Measurements from ENCODE around the gene MAP2K7.

MAP2K7 gene

GRCh38 chr19:7910321-7911161, 6.9 kb downstream of the MAP2K7 start:
- no peak for FAIRE-seq
- no peak for DNase-seq (ENCODE audit: insufficient read length, low spot score)
- TF ChIP-seq, protein P1, sequence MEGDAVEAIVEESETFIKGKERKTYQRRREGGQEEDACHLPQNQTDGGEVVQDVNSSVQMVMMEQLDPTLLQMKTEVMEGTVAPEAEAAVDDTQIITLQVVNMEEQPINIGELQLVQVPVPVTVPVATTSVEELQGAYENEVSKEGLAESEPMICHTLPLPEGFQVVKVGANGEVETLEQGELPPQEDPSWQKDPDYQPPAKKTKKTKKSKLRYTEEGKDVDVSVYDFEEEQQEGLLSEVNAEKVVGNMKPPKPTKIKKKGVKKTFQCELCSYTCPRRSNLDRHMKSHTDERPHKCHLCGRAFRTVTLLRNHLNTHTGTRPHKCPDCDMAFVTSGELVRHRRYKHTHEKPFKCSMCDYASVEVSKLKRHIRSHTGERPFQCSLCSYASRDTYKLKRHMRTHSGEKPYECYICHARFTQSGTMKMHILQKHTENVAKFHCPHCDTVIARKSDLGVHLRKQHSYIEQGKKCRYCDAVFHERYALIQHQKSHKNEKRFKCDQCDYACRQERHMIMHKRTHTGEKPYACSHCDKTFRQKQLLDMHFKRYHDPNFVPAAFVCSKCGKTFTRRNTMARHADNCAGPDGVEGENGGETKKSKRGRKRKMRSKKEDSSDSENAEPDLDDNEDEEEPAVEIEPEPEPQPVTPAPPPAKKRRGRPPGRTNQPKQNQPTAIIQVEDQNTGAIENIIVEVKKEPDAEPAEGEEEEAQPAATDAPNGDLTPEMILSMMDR (IDR thresholded peaks at IDR 0.05; ENCODE audit: insufficient read depth, missing control alignments) = no peak

GRCh38 chr19:7911508-7912143, 7.9 kb downstream of the MAP2K7 start:
- DNase-seq (ENCODE audit: insufficient read length, low spot score) (no peak), FAIRE-seq (no peak)
- TF ChIP-seq, protein P1 (IDR thresholded peaks at IDR 0.05; ENCODE audit: insufficient read depth, missing control alignments) = no peak

DNA sequence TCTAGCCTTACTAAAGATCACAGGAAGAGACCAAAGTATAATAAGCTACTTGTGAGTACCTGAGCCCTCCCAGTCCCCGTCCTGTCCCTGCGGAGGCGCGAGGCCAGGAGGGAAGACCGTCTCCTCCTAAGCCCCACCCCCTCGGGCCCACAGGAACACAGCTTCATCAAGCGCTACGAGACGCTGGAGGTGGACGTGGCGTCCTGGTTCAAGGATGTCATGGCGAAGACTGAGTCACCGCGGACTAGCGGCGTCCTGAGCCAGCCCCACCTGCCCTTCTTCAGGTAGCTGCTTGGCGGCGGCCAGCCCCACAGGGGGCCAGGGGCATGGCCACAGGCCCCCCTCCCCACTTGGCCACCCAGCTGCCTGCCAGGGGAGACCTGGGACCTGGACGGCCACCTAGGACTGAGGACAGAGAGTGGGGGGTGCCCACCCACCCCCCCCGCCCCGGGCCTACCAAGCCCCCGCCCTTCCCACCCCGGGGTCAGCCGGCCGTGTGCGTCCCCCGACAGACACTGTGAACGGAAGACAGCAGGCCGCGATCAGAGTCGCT, 8.5 kb downstream of the MAP2K7 start:
- no peak for DNase-seq (ENCODE audit: insufficient read length, low spot score)
- TF ChIP-seq, protein P1 (IDR thresholded peaks at IDR 0.05; ENCODE audit: insufficient read depth, missing control alignments) = no peak
- FAIRE-seq = no peak

DNA sequence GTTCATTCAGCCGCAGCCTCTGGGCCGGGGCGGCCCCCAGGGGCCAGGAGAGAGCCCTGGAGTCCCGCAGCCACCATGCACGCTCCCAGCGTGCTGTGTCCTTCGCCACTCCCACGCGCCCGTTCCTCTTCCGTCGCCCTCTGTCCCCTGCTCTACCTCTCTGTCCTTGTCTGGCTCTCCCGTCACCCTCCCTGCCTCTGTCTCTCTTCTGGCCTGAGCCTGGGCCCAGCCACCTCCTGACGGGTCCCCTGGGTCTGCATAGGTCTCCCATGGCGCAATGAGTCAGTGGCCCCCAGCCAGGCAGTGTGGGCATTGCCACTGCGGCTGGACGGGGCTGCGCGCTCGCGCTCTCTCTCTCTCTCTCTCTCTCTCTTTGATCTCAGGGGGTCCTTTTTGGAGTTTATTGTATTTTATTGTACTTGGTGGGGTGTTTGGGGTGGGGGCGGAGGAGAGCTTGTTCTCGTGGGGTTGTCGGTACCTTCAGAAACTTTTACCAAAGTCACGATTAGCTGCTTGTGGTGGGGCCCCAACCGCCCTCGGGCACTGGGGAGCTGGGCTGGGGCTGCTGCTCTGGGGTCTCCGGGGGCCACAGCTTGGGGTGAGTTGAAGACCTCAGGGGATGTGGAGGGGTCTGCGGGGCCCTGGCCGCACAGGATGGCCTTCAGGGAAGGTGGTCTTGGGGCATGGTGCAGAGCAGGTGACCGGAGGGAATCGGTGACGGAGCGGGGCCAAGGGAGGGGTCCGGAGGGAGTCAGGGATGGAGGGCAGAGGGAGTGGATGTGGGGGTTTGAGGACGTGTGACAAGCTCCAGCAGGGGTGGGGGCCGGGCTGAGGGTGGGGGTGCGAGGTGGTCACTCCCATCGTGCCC, 9.3 kb downstream of the MAP2K7 start:
- DNase-seq (ENCODE audit: insufficient read length, low spot score) = no peak
- FAIRE-seq = no peak
- TF ChIP-seq, protein P1 (IDR thresholded peaks at IDR 0.05; ENCODE audit: insufficient read depth, missing control alignments) = no peak

DNA sequence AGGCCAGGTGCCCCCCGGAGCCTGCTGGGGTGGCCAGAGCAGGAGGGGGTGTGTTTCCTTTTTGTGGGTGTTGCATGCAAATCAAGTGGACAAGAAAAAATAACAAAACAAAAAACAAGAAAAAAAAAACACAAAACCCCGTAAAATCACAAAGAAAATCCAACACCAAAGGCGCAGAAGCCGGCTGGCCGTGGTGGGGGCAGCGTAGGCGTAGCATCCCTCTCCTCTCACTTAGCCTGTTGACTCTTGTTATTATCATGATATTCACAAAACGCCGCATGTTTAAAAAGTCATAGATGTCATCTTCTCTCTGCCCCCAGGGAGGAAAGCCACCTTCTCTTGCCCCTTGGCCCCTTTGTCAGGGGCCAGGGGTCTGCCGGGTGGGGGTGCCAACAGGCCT, 10.0 kb downstream of the MAP2K7 start:
- no peak for FAIRE-seq
- TF ChIP-seq, protein P1 (IDR thresholded peaks at IDR 0.05; ENCODE audit: insufficient read depth, missing control alignments) = no peak
- DNase-seq (ENCODE audit: insufficient read length, low spot score) = no peak

GRCh38 chr19:7914099-7914498, 10.4 kb downstream of the MAP2K7 start:
- FAIRE-seq (no peak), DNase-seq (ENCODE audit: insufficient read length, low spot score) (no peak)
- TF ChIP-seq, protein P1 (IDR thresholded peaks at IDR 0.05; ENCODE audit: insufficient read depth, missing control alignments) = no peak
